AG20443 (cell line): Measurements from ENCODE around the gene PYROXD2.

Source experiments
- DNase-seq: peaks from one replicate; pipeline ENCODE4 v3.0.0; 2012; ENCODE audit warnings: low spot score, mixed read lengths

PYROXD2 gene

DNA sequence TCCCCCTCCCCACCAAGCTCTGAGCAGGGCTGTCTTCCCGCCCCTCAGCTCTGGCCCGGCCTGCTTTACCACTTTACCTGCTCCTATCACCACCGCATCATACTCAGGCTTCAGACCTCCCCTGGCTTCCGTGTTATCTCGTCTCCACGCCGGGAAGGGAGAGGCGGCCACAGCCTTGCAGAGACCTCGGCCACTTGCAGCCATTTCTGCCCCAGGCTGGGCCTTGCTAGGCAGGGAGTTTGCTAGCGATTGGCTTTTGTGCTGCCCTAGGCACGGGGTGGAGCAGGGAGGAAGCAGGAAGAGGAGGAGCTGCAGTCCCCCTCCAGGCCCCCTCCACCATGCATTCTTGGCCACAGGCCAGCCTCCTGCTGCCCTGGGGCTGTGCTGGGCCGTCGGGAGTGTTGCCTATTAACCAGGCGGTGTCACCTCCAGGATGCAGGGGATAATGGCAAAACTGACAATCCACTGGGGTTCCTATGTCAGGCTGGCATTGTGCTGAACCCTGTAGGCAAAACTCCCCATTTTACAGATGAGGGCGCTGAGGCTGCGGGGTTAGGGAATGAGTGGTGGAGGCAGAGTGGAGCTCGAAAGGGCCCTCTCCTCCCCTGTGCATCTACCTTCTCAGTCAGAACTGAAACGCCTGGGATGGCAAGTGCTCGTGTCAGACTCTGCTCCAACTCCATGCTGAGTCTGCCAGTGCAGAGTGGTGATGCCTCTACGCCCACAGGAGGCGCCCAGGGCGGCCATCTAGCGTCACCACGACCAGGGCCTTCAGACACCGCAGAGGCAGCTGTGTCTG, at the start of gene PYROXD2:
PYROXD2 (minus strand) TSS at position 251 of the 799 bp plus-strand sequence; CDS start at position 204, 47 bp downstream.
- DNase-seq: peak; percentile 99

- no peak for DNase-seq
These were observed 49.2 kb upstream of the PYROXD2 start for GRCh38 chr10:98463976-98464754.

- DNase-seq: no peak
These were observed 48.0 kb upstream of the PYROXD2 start for GRCh38 chr10:98463016-98463415.

GRCh38 chr10:98461500-98461842, 46.5 kb upstream of the PYROXD2 start:
- DNase-seq: no peak

GRCh38 chr10:98460837-98461499, 46.0 kb upstream of the PYROXD2 start:
- peak; percentile 88 for DNase-seq

DNA sequence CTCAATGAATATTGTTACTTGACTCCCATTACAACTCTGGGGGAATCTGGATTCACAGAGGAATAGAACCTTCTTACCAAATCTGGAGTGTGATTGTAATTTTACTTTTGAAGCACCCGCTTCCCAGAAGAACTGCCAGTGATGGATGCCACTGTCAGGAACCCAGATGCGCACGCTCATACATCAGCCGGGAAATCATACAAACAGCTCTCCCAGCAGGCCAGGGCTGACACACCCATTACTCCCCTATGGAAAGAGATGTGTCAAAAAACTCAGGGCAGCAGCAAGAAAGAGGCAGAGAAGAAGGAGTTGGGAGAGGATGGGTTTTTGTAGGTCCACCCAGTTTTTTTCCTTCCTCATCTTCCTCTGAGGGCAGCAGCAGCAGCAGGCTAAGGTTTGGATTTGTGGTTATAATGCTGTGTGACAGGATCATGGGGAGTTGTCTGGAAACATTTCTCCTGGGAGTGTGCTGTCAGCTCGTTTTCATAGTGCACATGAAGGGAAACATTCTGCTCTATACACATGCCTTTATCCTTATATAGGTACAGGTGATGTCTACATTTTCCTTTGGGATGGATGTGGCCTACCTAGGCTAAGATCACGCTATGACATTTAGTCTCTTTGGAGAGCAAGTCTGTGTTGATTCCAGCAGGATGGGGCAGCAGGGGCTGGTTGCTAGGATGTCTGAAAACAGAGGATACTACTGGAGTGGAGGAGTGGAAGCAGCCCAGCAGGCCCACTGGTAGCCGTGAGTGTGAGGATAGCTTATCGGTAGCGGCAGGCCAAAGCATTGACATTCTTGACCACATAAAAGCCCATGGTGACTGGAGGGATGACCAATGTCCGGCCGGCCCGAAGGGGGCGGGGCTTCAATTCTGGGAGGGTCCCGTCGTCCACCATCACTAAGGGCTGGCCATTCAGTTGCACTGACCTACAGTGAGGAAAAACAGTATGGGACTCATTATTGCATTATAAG, 44.1 kb upstream of the PYROXD2 start:
- no peak for DNase-seq

- no peak for DNase-seq
These were observed 42.7 kb upstream of the PYROXD2 start for GRCh38 chr10:98457721-98458120.

GRCh38 chr10:98456686-98457482, 41.9 kb upstream of the PYROXD2 start:
- no peak for DNase-seq

DNA sequence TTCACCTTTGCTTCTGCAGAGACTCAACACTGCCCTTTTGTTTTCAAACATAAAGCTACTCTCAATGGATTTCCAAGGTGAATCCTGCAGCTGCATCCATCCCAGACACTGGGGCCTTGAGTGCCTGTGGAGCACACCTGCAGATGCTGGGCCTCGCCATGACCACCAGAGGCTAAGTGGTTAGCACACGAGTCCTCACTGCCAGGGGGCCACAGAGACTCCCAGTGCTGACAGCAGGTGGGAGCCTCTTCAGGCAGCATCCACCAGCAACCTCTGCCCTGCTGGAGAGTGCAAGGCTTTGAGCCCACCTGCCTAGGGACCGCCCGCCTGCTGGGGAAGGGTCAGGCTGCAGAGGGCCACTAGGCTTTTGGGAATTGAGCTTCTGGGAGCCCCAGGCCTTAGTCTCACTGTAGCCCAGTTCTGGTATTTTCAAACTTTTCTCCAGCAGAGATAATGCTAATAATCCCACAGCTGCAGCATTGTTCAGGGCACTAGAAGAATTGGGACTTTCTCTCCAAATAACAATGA, 41.1 kb upstream of the PYROXD2 start:
- DNase-seq: no peak

DNA sequence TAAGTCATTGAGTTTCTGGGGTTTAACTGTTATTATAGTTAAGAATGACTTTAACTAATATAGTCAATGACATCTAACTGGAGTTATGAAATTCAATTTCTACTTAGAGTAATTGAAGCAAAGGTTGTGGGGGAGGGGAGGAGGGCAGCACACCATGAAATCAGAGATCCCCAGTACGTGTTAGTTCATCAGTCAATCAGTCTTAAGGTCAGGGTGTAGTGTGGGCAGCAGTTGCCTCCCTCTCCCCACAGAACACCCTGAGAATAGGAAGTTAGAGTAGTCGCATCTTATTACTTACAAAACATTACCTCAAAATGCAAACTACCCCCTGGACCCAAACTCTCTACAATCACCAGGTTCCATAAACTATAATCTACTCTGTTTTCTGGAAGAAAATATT, 38.7 kb upstream of the PYROXD2 start:
- DNase-seq: no peak

- DNase-seq: no peak
These were observed 35.6 kb upstream of the PYROXD2 start for GRCh38 chr10:98450618-98451017.

DNA sequence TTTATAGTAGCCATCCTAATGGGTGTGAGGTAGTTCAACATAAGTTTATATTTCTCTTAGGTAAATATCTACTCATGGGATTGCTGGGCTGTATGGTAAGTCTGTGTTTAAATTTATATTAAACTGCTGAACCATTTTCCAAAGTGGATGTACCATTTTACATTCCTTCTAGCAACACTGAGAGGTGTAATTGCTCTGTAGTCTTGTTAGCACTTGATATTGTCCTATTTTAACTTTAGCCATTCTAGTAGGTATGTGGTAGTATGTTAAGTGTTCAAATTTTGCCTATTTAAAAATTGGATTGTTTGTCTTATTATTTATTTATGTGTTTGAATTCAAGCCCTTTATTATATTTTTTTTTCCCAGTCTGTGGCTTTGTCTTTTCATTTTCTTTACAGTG, 34.3 kb upstream of the PYROXD2 start:
- no peak for DNase-seq

DNA sequence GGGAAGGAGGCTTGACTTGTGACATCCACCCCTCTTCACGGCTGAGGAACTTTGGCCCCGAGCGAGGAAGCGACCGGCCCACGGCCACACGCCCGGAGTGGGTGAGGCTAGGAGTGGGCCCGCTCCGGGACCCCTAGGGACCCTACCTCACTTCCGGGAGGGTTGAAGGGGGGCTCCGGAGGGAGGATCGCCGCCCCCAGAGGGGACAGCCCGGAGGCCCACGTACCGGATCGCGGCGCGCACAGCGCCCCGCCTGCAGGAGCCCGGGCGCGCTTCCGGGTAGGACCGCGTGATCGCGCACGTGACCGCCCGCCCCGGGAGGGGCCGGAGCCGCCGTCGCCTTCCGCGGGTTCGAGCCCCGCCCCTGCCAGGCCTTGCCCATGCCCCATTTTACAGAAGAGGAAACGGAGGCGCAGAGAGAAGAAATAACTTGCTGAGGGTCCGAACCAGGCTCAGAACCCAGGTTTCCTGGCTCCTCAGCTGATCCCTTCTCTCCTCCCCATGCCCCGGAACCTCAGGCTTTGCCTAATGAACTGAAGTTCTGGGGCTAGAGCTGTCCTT, 31.8 kb upstream of the PYROXD2 start, which contains the start of gene HPS1:
HPS1 (minus strand) TSS at position 275 of the 561 bp plus-strand sequence. CDS start 3,695 bp downstream, outside the sequence.
- peak; percentile 98 for DNase-seq

DNA sequence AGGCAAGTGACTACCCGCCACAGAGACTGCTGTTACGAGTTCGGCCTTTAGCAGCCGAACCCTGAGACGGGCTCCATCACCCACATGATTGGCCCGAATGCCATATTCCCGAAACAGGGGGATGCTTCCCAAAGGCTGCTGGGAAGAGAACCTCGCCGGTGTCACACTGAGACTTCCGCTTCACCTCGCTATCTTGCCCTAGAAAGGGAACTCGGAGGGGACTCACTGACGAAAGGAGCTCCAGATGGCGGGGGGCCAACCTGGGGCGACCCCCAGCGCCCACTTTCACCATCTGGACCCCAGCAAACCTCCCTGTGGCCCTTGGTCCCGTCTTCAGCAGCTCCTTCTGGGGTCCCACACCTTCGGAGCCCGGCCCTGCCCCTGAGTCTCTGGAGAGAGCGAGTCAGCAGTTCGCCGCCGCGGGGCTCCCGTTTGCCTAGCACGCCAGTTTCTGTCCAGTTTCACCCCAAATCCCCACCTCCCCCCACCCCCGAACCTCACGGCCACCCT, 31.2 kb upstream of the PYROXD2 start:
- peak; percentile 67 for DNase-seq

DNA sequence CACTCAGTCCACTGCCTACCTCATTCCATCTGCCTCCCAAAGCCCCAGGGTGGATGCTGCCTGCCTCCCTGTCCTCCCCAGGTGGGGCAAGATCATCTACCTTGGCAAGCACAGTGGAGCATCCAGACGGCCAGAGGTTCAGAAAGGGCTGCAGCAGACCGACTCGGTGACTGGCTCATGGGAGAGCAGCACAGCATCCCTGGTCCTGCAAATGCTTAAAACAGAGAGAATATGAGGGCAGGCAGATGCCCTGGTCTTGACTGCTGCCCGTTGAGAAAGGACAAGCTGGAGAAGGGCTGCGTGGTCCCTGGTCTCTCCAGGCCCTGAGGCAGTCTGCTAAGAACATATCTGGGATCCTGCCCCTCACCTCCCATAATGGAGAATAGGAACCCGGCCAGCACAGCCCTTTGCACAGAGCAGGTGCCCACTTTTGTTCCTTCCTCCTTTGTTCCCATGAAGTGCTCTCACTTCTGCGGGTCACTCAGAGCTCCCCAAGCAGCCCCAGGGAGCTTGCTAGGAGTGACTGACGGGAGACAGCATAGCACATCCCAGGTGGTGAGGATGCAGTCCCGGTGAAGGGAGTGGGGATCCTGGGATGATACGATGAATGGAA, 30.3 kb upstream of the PYROXD2 start:
- no peak for DNase-seq

DNA sequence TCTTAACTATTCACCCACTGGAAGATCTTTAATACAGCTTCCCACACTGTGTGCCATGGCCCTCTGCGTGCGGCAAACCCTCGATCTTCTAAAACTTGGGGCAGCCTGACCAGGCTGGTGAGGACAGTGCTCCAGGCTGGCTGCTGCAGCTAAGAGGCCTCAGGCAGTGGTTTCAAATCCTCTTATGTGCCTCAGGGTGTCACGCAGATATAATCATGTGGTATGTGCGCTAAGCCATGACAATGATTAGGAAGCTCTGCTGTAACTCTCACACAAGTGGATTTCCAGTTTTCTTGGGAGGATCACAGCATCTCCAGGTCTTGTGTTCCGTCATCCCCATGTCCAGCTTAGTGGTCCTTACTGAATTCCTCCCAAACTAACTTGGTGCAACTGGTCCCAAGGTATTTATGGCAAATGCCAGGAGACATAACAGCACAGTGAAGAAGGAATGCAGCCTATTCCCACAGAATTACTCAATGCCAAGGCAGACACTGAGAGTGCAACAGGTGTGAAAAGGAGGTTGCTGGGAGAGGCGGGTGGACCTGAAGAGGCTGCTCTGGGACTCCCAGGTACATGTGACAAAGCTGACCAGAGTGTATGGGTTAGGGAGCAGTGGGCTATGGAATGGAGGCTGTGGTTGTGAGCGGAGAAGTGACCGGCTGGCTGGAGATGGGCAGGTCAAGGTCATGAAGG, 29.5 kb upstream of the PYROXD2 start:
- no peak for DNase-seq

DNA sequence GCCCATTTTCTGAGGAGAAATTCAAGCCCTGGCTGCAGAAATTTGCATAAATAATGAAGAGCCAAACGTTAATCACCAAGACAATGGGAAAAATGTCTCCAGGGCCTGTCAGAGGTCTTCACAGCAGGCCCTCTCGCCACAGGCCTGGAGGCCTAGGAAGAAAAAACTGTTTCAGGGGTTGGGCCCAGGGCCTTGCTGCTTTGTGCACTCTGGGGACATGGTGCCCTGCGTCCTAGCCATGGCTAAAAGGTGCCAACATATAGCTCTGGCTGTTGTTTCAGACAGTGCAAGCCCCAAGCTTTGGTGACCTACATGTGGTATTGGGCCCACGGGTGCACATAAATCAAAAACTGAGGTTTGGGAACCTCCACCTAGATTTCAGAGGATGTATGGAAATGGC, 23.7 kb upstream of the PYROXD2 start:
- no peak for DNase-seq

- no peak for DNase-seq
These were observed 21.7 kb upstream of the PYROXD2 start for GRCh38 chr10:98436704-98437103.

DNA sequence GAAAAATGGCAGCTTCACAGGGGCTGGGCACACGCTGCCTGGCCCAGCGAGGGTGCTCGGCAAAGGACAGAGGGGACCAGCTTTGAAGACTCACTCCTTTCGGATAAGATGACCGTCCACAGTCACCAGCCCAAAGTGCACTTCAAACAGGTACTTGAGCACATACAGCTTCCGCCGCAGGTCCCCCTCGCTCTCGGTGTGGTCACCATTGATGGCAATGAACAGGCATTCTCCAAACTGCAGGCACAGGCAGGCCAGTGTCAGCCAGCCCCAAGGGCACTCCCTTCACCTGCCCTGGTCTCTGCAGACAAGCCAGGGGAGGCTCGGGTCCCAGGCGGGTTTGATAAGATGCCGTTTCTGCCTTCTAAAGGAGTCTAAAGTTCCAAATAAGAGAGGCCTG, 20.2 kb upstream of the PYROXD2 start:
- DNase-seq: no peak
